Astrocyte (in vitro differentiated cells and primary cell): Measurements from ENCODE around the gene PILRA. TPM values are rescaled to one million over a fixed set of nuclear protein-coding genes. Genes with fewer than 3 reads are reported as not detected.
"Not testable (repeated sequence)": the region's sequence is repeated elsewhere in the genome, so short reads cannot be mapped to it uniquely, and the experiment has no call there.

ENCODE experiments used
- DNase-seq: peaks from one replicate; pipeline ENCODE4 v3.0.0-alpha.2; 2010; ENCODE audit warnings: low read depth
- FAIRE-seq: peaks from 2 replicates; lab custom pipeline; 2011; peaks lifted over from hg19 to GRCh38; lab: Jason Lieb, UNC
- H2AFZ ChIP-seq: 2 replicates; pipeline ENCODE4 v1.6.0; 2012; ENCODE audit warnings: low read depth, low read length, inconsistent platforms
- H3K27ac ChIP-seq: 2 replicates; pipeline ENCODE4 v1.5.1; 2011; ENCODE audit warnings: low read depth, low read length, inconsistent platforms
- H3K27me3 ChIP-seq: 2 replicates; pipeline ENCODE4 v1.6.0; 2011; ENCODE audit warnings: low read length, inconsistent platforms; ENCODE audit not compliant: insufficient read depth
- H3K36me3 ChIP-seq: 2 replicates; pipeline ENCODE4 v1.5.1; 2011; ENCODE audit warnings: low read length, inconsistent platforms; ENCODE audit not compliant: insufficient read depth
- H3K4me1 ChIP-seq: 2 replicates; pipeline ENCODE4 v1.5.1; 2011; ENCODE audit warnings: low read length, inconsistent platforms; ENCODE audit not compliant: insufficient read depth
- H3K4me2 ChIP-seq: 2 replicates; pipeline ENCODE4 v1.6.0; 2012; ENCODE audit warnings: low read length, inconsistent platforms
- H3K4me3 ChIP-seq: 2 replicates; pipeline ENCODE4 v1.5.1; 2011; ENCODE audit warnings: low read depth, mild to moderate bottlenecking, low read length, inconsistent platforms; ENCODE audit not compliant: insufficient read depth
- H3K79me2 ChIP-seq: 2 replicates; pipeline ENCODE4 v1.6.0; 2012; ENCODE audit warnings: mild to moderate bottlenecking, low read length, inconsistent platforms; ENCODE audit not compliant: insufficient read depth
- H3K9ac ChIP-seq: 2 replicates; pipeline ENCODE4 v1.6.0; 2012; ENCODE audit warnings: mild to moderate bottlenecking, low read length, inconsistent platforms
- H3K9me3 ChIP-seq: 2 replicates; pipeline ENCODE4 v1.5.1; 2012; ENCODE audit warnings: low read depth, mild to moderate bottlenecking, low read length, inconsistent platforms; ENCODE audit not compliant: insufficient read depth
- H4K20me1 ChIP-seq: 2 replicates; pipeline ENCODE4 v1.6.0; 2012; ENCODE audit warnings: low read length, inconsistent platforms; ENCODE audit not compliant: insufficient read depth
- H3K27ac Mint-ChIP-seq: one replicate; pipeline ENCODE4 v1.8.0; 2021; ENCODE audit warnings: mild to moderate bottlenecking, mixed read lengths; ENCODE audit not compliant: unreplicated experiment
- H3K27me3 Mint-ChIP-seq: one replicate; pipeline ENCODE4 v1.8.0; 2021; ENCODE audit warnings: low read depth, mixed read lengths; ENCODE audit not compliant: unreplicated experiment
- H3K36me3 Mint-ChIP-seq: one replicate; pipeline ENCODE4 v1.8.0; 2021; ENCODE audit warnings: low read depth, mixed read lengths; ENCODE audit not compliant: unreplicated experiment
- H3K4me1 Mint-ChIP-seq: one replicate; pipeline ENCODE4 v1.8.0; 2021; ENCODE audit warnings: low read depth, mixed read lengths; ENCODE audit not compliant: unreplicated experiment
- H3K4me3 Mint-ChIP-seq: one replicate; pipeline ENCODE4 v1.8.0; 2021; ENCODE audit warnings: mild to moderate bottlenecking, moderate library complexity, mixed read lengths; ENCODE audit not compliant: unreplicated experiment
- H3K9me3 Mint-ChIP-seq: one replicate; pipeline ENCODE4 v1.8.0; 2021; ENCODE audit warnings: mild to moderate bottlenecking, mixed read lengths; ENCODE audit not compliant: unreplicated experiment
- EZH2 ChIP-seq: IDR thresholded peaks from 2 replicates; pipeline ENCODE4 v1.6.1; 2012; ENCODE audit warnings: mild to moderate bottlenecking, low read length, inconsistent platforms; ENCODE audit not compliant: insufficient read depth
- total RNA-seq: library from RNA; stranded (reverse); gene quantifications from 2 replicates; pipeline ENCODE4 v1.2.1, GENCODE V29; 2021
- TF ChIP-seq, protein P1 (sequence below): IDR thresholded peaks from 2 replicates; pipeline ENCODE4 v1.5.1; 2011; ENCODE audit warnings: low read depth, mild to moderate bottlenecking, inconsistent platforms, low read length, moderate library complexity; ENCODE audit not compliant: insufficient read depth

The PILRA gene
- total RNA-seq, 1 donor from 2014 or later, result 2.3 TPM

DNA sequence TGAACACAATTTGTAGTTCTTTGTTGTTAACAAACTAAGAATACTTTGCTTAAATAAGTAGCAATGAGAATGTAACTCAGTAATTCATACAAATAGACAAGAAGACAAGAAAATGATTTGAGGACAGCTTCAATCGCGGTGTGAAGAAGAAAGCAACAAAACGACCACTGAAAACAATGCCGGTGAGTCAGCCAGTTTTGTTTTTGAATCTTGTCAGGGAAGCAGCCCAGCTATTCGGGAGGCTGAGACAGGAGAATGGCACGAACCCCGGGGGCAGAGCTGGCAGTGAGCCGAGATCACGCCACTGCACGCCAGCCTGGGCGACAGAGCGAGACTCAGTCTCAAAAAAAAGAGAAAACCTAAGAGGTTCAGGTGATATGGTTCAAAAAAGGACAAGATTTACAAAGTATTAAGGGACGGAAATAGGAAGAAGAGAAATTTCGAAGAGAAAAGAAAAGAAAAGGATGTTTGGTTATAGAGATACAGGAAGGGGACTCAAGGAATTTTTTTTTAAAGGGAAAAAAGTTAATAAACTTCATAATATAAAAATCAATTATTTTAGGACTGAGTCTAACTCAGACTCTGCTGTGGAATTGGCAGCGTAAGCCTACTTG is 35.1 kb upstream of the PILRA start:
- FAIRE-seq, H3K27me3 Mint-ChIP-seq, H3K27ac Mint-ChIP-seq, H3K4me1 Mint-ChIP-seq, H3K27me3 ChIP-seq, H3K36me3 ChIP-seq, H3K9me3 Mint-ChIP-seq, H3K4me3 ChIP-seq, H3K4me1 ChIP-seq, H3K9me3 ChIP-seq, H2AFZ ChIP-seq: not testable (repeated sequence)
- Histone ChIP-seq H3K4me2 (peak overlapping the region; percentile 72), H3K79me2 (peaks cover 25% of the 10 kb centered on the region), H3K27ac (peak overlapping the region; percentile 61), H4K20me1 (peaks cover 18% of the 10 kb centered on the region), H3K9ac (peak overlapping the region; percentile 59)
- DNase-seq, result peak; percentile 64
- Mint-ChIP-seq H3K4me3 (peak overlapping the region; percentile 70), H3K36me3 (peaks cover 16% of the 10 kb centered on the region)

DNA sequence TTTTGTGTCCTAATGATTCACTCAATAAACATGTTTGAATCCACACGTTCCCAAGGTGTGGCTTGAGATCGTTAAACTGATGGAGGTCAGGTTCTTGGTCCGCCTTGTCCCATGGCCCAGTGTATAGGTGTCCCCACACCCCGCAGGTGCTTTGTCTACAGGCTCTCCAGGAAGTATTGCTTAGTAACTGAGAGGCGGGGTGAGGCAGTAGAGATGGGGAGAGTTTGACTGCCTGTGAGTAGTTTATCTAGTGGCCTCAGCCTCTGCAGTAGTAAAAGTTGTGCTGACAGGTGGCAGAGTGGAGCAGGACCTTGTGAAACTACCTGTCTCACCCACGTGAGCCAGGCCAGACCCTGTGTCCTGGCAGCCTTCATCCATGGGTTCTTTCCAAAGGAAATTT is 32.0 kb upstream of the PILRA start:
- H3K36me3 ChIP-seq, FAIRE-seq, H3K4me3 ChIP-seq, H3K9me3 Mint-ChIP-seq, DNase-seq, H3K4me3 Mint-ChIP-seq, H2AFZ ChIP-seq, H3K9ac ChIP-seq, H3K4me2 ChIP-seq, H3K9me3 ChIP-seq, H3K27me3 Mint-ChIP-seq, H3K27me3 ChIP-seq, H3K27ac ChIP-seq: not testable (repeated sequence)
- peaks cover 22% of the 10 kb centered on the region for H3K79me2 ChIP-seq
- Mint-ChIP-seq H3K4me1 (peaks cover 13% of the 10 kb centered on the region), H3K27ac (peak overlapping the region; percentile 12), H3K36me3 (peaks cover 16% of the 10 kb centered on the region)
- peaks cover 34% of the 10 kb centered on the region for H4K20me1 ChIP-seq
- H3K4me1 ChIP-seq, result peaks cover 17% of the 10 kb centered on the region

DNA sequence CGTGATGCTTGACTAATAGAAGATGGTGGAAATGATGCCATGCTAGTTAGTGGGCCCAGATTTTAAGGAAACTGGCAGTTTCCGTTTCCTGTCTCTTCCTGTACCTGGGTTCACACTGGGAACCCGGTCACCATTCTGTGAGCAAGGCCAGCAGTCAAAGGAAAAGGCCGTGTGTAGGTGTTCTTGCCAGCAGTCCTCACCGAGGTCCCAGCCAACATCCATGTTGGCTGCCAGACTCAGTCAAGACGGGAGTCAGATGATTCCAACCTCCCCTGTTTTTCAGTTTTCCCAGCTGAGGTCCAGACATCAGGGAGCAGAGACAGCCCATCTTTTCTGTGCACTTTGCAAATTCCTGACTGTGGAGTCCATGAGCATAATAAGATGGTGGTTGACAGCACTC is 30.5 kb upstream of the PILRA start:
- Mint-ChIP-seq H3K36me3 (peaks cover 19% of the 10 kb centered on the region), H3K4me3 (no peak overlapping the region), H3K4me1 (peaks cover 13% of the 10 kb centered on the region), H3K27ac (peak overlapping the region; percentile 58), H3K27me3 (no peaks in the 10 kb centered on the region), H3K9me3 (no peaks in the 10 kb centered on the region)
- FAIRE-seq (no peak), DNase-seq (no peak)
- Histone ChIP-seq H3K36me3 (peaks cover 16% of the 10 kb centered on the region), H4K20me1 (peaks cover 45% of the 10 kb centered on the region), H3K4me3 (no peak overlapping the region), H3K27me3 (no peaks in the 10 kb centered on the region), H3K4me1 (peaks cover 12% of the 10 kb centered on the region), H2AFZ (no peak overlapping the region), H3K9me3 (no peaks in the 10 kb centered on the region), H3K27ac (no peak overlapping the region), H3K79me2 (peaks cover 21% of the 10 kb centered on the region), H3K4me2 (no peak overlapping the region), H3K9ac (no peak overlapping the region)
- no peak for TF ChIP-seq EZH2
- TF ChIP-seq, protein P1, sequence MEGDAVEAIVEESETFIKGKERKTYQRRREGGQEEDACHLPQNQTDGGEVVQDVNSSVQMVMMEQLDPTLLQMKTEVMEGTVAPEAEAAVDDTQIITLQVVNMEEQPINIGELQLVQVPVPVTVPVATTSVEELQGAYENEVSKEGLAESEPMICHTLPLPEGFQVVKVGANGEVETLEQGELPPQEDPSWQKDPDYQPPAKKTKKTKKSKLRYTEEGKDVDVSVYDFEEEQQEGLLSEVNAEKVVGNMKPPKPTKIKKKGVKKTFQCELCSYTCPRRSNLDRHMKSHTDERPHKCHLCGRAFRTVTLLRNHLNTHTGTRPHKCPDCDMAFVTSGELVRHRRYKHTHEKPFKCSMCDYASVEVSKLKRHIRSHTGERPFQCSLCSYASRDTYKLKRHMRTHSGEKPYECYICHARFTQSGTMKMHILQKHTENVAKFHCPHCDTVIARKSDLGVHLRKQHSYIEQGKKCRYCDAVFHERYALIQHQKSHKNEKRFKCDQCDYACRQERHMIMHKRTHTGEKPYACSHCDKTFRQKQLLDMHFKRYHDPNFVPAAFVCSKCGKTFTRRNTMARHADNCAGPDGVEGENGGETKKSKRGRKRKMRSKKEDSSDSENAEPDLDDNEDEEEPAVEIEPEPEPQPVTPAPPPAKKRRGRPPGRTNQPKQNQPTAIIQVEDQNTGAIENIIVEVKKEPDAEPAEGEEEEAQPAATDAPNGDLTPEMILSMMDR, result no peak
